Stimulated activated naive CD4-positive, alpha-beta T cell (primary cell): Measurements from ENCODE around the gene U2SURP.

Experiments
- DNase-seq, 6 experiments: peaks; one replicate each; lab custom pipeline; 2025; lab: John Stamatoyannopoulos, UW

U2SURP gene

GRCh38 chr3:143101792-143102381 is 100.5 kb downstream of the U2SURP start:
- DNase-seq = no peak

GRCh38 chr3:143103652-143104051 is 102.3 kb downstream of the U2SURP start:
- no peak for DNase-seq

GRCh38 chr3:143105170-143105569 is 103.8 kb downstream of the U2SURP start:
- DNase-seq = no peak

GRCh38 chr3:143109861-143110260 is 108.5 kb downstream of the U2SURP start:
- DNase-seq = no peak
